ENCODE results near the gene ST8SIA6. TPM values are rescaled to one million over a fixed set of nuclear protein-coding genes. Genes with fewer than 3 reads are reported as not detected.
A peak's percentile ranks its signal among the peaks of the same experiment; 100 is the strongest.

The ST8SIA6 gene
- total RNA-seq, 4 donors from 2014 or later: not detected

DNA sequence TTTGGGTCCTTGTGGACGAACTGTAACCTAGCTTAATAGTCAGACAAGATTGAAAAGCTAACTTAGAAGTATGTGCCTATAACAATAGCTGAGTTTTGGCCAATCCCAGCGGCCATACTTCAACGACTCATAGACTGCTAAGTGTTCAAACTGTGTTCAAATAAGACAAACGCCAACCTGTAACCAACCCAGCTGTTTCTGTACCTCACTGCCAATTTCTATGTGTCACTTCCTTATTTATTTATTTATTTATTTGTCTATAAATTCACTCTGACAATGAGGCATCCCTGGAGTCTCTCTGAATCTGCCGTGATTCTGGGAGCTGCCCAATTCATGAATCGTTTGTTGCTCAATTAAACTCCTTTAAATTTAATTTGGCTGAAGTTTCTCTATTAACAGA is 21.7 kb downstream of the ST8SIA6 start:
- Histone ChIP-seq H3K4me1 (no peaks in the 10 kb centered on the region), H3K9me3 (no peaks in the 10 kb centered on the region), H3K36me3 (no peaks in the 10 kb centered on the region), H3K27ac (no peak overlapping the region), H3K27me3 (no peaks in the 10 kb centered on the region), H3K4me3 (no peak overlapping the region)
- TF ChIP-seq, protein P1, sequence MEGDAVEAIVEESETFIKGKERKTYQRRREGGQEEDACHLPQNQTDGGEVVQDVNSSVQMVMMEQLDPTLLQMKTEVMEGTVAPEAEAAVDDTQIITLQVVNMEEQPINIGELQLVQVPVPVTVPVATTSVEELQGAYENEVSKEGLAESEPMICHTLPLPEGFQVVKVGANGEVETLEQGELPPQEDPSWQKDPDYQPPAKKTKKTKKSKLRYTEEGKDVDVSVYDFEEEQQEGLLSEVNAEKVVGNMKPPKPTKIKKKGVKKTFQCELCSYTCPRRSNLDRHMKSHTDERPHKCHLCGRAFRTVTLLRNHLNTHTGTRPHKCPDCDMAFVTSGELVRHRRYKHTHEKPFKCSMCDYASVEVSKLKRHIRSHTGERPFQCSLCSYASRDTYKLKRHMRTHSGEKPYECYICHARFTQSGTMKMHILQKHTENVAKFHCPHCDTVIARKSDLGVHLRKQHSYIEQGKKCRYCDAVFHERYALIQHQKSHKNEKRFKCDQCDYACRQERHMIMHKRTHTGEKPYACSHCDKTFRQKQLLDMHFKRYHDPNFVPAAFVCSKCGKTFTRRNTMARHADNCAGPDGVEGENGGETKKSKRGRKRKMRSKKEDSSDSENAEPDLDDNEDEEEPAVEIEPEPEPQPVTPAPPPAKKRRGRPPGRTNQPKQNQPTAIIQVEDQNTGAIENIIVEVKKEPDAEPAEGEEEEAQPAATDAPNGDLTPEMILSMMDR (IDR thresholded peaks at IDR 0.05): no peak
- TF ChIP-seq POLR2A (IDR thresholded peaks at IDR 0.05): no peak
- DNase-seq: no peak

DNA sequence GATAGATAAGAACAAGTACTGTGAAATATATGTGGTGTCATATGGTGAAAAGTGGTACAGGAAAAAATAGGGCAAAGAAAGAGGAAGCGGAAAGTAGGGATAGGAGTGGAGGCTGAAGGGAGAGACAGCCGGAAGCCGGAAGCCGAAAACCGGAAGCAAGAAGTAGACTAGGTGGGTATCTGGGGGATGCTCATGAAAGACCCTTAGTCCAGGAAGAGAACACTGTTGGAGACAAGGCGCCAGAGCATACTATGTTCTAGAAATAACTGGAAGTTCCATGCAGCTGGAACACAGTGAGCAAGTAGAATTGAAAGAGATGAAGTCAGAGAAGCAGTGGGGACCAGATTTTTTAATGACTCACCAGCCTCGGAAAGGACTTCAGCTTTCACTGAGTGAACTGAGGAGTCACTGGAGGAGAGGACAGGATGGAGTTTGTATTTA is 22.5 kb downstream of the ST8SIA6 start:
- no peaks in the 10 kb centered on the region for H3K9me3 ChIP-seq
- H3K36me3 ChIP-seq: no peaks in the 10 kb centered on the region
- no peak overlapping the region for H3K4me3 ChIP-seq
- no peaks in the 10 kb centered on the region for H3K27me3 ChIP-seq
- DNase-seq: no peak
- H3K27ac ChIP-seq: no peak overlapping the region
- TF ChIP-seq, protein P1 (IDR thresholded peaks at IDR 0.05): no peak
- TF ChIP-seq POLR2A (IDR thresholded peaks at IDR 0.05): no peak
- H3K4me1 ChIP-seq: no peaks in the 10 kb centered on the region

DNA sequence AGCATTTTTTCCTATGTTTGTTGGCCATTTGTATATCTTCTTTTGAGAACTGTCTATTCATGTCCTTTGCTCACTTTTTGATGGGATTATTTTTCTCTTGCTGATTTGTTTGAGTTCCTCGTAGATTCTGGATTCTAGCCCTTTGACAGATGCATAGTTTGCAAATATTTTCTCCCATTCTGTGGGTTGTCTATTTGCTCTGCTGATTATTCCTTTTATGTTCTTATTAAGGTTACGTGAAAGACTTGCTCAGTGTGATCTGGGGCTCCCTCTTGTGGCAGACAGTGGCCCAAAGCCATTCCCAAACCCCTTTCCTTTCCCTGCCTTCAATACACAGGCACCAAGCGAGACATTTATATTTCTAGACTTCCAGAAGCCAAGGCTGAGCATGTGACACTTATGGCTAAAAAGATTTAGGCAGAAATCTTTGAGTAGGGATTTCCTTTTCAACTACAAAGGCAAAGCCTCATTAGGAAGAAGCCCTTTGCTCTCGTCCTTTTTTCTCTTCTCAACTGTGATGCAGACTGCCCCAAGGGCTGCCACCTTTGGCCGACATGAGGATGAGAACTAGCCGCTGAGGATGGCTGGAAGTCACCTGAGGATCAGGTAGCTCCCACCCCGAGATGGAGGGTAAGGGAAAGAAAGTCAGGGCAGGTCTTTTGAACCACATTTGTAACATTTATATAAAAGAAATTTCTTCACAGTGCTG is 23.6 kb downstream of the ST8SIA6 start:
- Histone ChIP-seq H3K27ac (no peak overlapping the region), H3K4me1 (no peaks in the 10 kb centered on the region), H3K9me3 (no peaks in the 10 kb centered on the region), H3K27me3 (no peaks in the 10 kb centered on the region), H3K36me3 (no peaks in the 10 kb centered on the region), H3K4me3 (no peak overlapping the region)
- peak; percentile 43 to 88 (median 73) for DNase-seq
- TF ChIP-seq, protein P1 (IDR thresholded peaks at IDR 0.05): peak; percentile 33 to 82 (median 80)
- no peak for TF ChIP-seq POLR2A (IDR thresholded peaks at IDR 0.05)

DNA sequence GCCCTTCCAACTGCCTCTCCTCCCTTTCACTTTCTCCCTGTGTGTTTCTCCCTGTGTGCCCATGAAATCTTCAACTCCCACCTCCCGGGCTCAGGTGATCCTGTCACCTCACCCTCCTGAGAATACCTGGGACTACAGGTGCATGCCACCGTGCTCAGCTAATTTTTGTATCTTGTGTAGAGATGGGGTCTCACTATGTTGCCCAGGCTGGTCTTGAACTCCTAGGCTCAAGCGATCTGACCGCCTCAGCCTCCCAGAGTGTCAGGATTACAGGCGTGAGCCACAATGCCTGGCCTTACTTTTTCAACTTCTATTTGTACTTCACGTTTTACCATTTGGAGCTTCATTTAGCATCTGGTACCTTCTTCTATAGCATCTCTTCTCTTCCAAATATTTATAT is 24.9 kb downstream of the ST8SIA6 start:
- no peak overlapping the region for H3K4me3 ChIP-seq
- no peaks in the 10 kb centered on the region for H3K9me3 ChIP-seq
- no peak for DNase-seq
- no peak for TF ChIP-seq POLR2A (IDR thresholded peaks at IDR 0.05)
- TF ChIP-seq, protein P1 (IDR thresholded peaks at IDR 0.05): no peak
- no peak overlapping the region for H3K27ac ChIP-seq
- H3K36me3 ChIP-seq: no peaks in the 10 kb centered on the region
- no peaks in the 10 kb centered on the region for H3K4me1 ChIP-seq
- no peaks in the 10 kb centered on the region for H3K27me3 ChIP-seq

DNA sequence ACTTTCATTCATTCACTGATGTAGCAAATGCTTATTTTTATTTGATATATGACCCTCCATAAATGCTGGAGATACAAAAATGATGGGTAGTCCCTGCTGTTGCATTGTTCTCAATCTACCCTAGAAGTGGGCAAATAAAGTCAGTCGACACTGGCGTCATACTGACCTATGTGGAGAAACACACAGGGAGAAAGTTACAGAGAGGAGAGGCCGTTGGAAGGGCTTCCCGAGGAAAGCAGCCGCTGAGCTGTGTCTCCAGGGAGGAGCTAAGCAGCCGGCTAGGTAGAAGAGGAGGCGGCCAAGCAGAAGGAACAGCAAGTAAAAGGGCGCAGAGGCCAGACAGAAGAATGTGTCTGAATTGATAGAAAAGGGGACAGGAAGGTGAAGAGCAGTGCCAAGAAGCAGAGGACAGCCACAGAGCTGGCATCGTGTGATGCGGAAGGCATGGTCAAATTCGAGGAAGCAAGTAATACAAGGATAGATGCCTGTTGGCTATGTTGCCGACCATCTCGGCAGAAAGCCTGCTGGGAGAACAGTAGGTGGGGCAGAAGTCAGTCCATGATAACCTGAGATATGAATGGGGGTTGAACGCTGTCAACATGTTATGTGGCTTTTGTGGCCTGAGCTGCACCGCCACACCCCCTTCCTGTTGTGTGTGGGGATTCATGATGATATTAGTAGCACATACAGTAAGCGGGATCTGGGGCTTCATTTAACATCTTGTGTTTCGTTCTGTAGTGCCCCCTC is 25.9 kb downstream of the ST8SIA6 start:
- Histone ChIP-seq H3K36me3 (no peaks in the 10 kb centered on the region), H3K4me1 (no peaks in the 10 kb centered on the region), H3K4me3 (no peak overlapping the region), H3K27ac (no peak overlapping the region), H3K9me3 (no peaks in the 10 kb centered on the region), H3K27me3 (no peaks in the 10 kb centered on the region)
- TF ChIP-seq, protein P1 (IDR thresholded peaks at IDR 0.05): no peak
- TF ChIP-seq POLR2A (IDR thresholded peaks at IDR 0.05): no peak
- DNase-seq: peak in 2 of 3 donors; percentile 47 to 71
